HUES48 (cell line): ENCODE results near the gene GIPC3.

Source experiments
- H3K27ac ChIP-seq: one replicate; pipeline ENCODE4 v1.7.0; 2013; ENCODE audit warnings: low read depth, low read length, inconsistent platforms
- H3K27me3 ChIP-seq: 2 replicates; pipeline ENCODE4 v1.6.1; 2013; ENCODE audit warnings: mild to moderate bottlenecking, low read length; ENCODE audit not compliant: control insufficient read depth, insufficient read depth
- H3K36me3 ChIP-seq: 2 replicates; pipeline ENCODE4 v1.6.1; 2013; ENCODE audit warnings: low read length; ENCODE audit not compliant: control insufficient read depth, insufficient read depth
- H3K4me1 ChIP-seq: 2 replicates; pipeline ENCODE4 v1.6.1; 2013; ENCODE audit warnings: mild to moderate bottlenecking, low read length; ENCODE audit not compliant: control insufficient read depth, insufficient read depth
- H3K4me3 ChIP-seq: 2 replicates; pipeline ENCODE4 v1.5.1; 2013; ENCODE audit warnings: mild to moderate bottlenecking, low read depth, low read length
- H3K9ac ChIP-seq: 2 replicates; pipeline ENCODE4 v1.6.1; 2013; ENCODE audit warnings: mild to moderate bottlenecking, low read depth, low read length, moderate library complexity
- H3K9me3 ChIP-seq: 2 replicates; pipeline ENCODE4 v1.6.1; 2013; ENCODE audit warnings: low read length; ENCODE audit not compliant: control insufficient read depth, insufficient read depth

The GIPC3 gene

GRCh38 chr19:3585301-3586126 is at the start of gene GIPC3:
TSS of gene GIPC3 (plus strand) at chr19:3585478. CDS start at chr19:3585598, 120 bp downstream.
- Histone ChIP-seq H3K9me3 (no peaks in the 10 kb centered on the region), H3K27me3 (peaks cover 24% of the 10 kb centered on the region), H3K9ac (no peak within 1 kb of the TSS), H3K36me3 (no peaks in the 10 kb centered on the region), H3K4me3 (peak within 1 kb of the TSS; percentile 54), H3K4me1 (no peaks in the 10 kb centered on the region), H3K27ac (no peak within 1 kb of the TSS)

DNA sequence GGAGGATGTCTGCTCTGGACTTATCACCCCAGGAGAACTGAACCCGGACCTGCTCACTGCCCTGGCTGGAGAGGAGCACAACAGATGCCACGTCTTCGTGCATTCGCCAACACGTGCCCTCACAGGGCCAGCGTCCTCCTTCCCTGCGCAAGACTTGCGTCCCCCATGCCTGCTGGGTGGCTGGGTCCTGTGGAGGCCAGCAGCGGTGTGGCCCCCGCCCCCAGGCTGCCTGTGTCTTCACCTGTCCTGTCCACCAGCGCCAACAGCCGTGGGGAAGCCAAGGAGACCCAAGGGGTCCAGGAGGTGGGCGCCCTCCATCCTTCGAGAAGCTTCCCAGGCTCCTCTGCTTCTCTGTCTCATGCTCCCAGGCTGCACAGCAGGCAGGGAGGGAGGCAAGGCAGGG is 49.7 kb upstream of the GIPC3 start:
- H3K36me3 ChIP-seq: peaks cover 50% of the 10 kb centered on the region
- no peak overlapping the region for H3K4me3 ChIP-seq
- H3K9ac ChIP-seq: no peak overlapping the region

GRCh38 chr19:3535981-3536380 is 49.3 kb upstream of the GIPC3 start:
- H3K4me3 ChIP-seq: no peak overlapping the region
- no peaks in the 10 kb centered on the region for H3K4me1 ChIP-seq
- H3K36me3 ChIP-seq: peaks cover 46% of the 10 kb centered on the region
- no peak overlapping the region for H3K27ac ChIP-seq
- H3K27me3 ChIP-seq: no peaks in the 10 kb centered on the region
- H3K9me3 ChIP-seq: no peaks in the 10 kb centered on the region
- H3K9ac ChIP-seq: no peak overlapping the region

More for the DNA sequence above, 49.7 kb upstream of the GIPC3 start:
- Histone ChIP-seq H3K9me3 (no peaks in the 10 kb centered on the region), H3K27me3 (no peaks in the 10 kb centered on the region), H3K4me1 (no peaks in the 10 kb centered on the region), H3K27ac (no peak overlapping the region)

GRCh38 chr19:3536429-3537100 is 48.7 kb upstream of the GIPC3 start:
- Histone ChIP-seq H3K9ac (no peak overlapping the region), H3K36me3 (peaks cover 41% of the 10 kb centered on the region), H3K27ac (no peak overlapping the region)

DNA sequence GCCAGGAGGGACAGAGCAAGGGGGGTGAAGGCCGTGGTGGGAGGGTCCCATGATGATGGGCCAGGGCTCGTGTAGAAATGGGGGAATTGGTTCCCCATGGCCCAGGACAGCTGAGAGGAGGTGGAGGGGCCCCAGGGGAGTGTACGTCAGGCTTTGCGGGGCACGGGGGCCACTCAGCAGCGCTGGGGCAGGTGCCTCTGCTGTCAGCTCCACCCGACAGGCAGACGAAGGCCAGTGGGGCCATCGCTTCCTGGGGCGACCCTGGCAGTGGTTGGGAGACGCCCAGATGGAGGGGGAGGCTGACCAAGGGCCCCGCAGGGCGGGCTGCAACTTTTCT is 48.2 kb upstream of the GIPC3 start:
- Histone ChIP-seq H3K4me3 (no peak overlapping the region), H3K9ac (no peak overlapping the region), H3K27me3 (no peaks in the 10 kb centered on the region), H3K4me1 (no peaks in the 10 kb centered on the region), H3K27ac (no peak overlapping the region), H3K36me3 (peaks cover 36% of the 10 kb centered on the region), H3K9me3 (no peaks in the 10 kb centered on the region)

More at GRCh38 chr19:3536429-3537100, 48.7 kb upstream of the GIPC3 start:
- H3K27me3 ChIP-seq: no peaks in the 10 kb centered on the region
- H3K4me1 ChIP-seq: no peaks in the 10 kb centered on the region
- H3K4me3 ChIP-seq: no peak overlapping the region
- H3K9me3 ChIP-seq: no peaks in the 10 kb centered on the region

DNA sequence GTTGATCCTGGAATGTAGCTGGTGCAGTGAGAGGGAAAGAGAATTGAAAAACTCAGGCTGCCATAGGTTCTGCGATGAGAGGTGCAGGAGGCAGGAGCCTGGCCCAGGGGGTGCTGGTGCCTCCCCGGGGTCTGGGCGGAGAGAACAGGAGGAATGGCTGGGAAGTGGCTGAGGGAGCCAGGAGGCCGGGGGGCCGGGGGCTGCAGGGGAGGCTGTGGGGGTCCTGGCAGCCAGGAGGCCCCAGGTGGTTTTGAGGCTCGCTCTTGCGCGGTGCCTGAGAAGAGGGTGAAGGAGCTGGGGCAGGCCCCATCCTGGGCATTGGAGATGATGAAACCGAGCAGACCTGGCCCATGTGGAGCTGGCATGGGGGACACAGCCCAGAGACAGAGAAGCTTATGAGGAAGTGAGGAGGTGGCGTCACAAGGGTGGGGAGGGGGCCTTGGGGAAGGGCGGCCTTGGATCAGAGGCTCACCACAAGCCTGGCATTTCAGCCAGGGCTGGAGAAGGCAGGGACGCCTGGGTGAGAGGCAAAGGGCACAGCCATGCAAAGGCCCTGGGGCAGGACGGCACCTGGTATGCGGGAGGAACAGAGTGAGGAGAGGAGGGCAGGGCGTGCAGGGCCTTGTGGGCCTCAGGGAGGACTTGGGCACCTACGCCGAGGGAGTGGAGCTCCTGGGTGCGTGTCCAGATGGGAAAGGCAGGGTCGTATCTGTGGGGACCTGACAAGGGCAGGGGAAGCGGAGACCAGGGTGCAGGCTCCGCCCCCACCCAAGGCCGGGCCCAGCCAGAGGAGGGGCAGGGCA is 47.6 kb upstream of the GIPC3 start:
- H3K4me3 ChIP-seq: no peak overlapping the region
- H3K36me3 ChIP-seq: peaks cover 30% of the 10 kb centered on the region
- H3K27ac ChIP-seq: no peak overlapping the region
- no peaks in the 10 kb centered on the region for H3K9me3 ChIP-seq
- H3K9ac ChIP-seq: no peak overlapping the region
- no peaks in the 10 kb centered on the region for H3K27me3 ChIP-seq
- H3K4me1 ChIP-seq: no peaks in the 10 kb centered on the region

DNA sequence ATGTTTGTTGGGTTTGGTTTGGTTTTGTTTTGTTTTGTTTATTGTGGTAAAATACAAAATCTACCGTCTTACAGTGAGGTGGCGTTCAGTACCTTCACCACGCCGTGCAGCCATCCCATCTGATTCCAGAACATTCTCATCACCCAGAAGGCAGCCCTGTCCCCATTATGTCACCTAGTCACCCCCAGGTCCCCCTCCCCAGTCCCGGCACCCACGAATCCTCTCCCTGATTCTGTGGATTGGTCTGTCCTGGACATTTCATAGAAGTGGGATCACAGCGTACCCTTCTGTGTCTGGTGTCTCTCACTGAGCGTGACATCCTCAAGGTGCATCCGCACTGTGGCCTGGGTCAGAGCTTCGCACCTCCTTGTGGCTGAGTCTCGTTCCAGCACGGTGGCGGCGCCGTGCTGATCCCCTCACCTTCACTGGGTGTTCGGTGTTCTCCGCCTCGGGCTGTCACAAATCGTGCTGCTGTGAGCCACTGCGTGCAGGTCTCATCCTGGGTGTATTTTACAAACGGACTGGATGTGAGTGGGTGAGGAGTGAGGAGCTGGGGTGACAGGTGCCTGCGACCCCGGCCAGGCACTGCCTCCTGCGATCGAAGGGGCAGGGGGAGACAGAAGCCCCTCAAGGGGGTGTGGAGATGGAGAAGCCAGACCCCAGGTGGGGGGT is 46.9 kb upstream of the GIPC3 start:
- Histone ChIP-seq H3K27ac (peak overlapping the region; percentile 35), H3K9me3 (no peaks in the 10 kb centered on the region), H3K4me3 (no peak overlapping the region), H3K4me1 (no peaks in the 10 kb centered on the region), H3K36me3 (peaks cover 22% of the 10 kb centered on the region), H3K9ac (no peak overlapping the region), H3K27me3 (no peaks in the 10 kb centered on the region)

DNA sequence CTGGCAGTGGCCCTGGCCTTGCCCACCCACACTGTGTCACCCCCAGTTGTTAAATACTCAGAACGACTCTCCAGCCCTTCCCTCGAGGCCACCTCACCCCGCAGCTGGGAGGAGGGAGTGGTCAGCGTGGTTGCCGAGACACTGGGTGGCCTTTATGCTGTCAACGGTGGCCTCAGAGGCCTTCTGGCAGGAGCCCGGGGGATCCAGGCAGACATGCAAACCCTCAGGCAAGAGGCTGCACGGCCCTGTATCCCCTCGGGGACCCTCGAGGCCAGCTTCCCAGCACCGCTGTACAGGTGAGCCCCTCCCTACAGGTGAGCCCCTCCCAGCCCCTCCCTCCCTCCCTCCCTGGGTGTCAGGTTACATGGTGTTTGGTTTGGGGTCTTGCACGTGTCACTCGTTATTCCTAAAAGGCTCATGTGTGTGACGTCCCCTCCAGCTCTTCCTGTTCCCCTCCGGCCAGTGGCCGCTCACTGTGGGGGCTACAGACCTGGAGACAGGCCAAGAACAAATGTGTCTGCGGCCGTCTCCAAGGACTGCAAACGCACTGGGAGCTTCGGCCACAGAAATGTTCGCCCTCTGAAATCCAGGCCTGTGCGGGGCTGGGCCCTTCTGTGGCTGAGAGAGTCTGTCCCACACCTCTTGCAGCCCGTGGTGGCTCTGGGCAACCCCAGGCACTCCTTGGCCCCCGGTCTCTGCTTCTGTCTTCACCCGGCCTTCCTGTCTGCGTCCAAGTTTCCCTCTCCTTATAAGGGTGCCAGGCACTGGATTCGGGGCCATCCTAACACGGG is 46.1 kb upstream of the GIPC3 start, which contains the start of gene TEKTIP1:
Gene TEKTIP1 (plus strand): TSS at position 210 of the 791 bp plus-strand sequence. CDS start 4 bp downstream, at position 214.
- Histone ChIP-seq H3K4me3 (no peak within 1 kb of the TSS), H3K4me1 (no peaks in the 10 kb centered on the region), H3K9ac (no peak within 1 kb of the TSS), H3K27me3 (no peaks in the 10 kb centered on the region), H3K27ac (peak within 1 kb of the TSS; percentile 35), H3K36me3 (peaks cover 16% of the 10 kb centered on the region), H3K9me3 (no peaks in the 10 kb centered on the region)

- Histone ChIP-seq H3K4me1 (no peaks in the 10 kb centered on the region), H3K27me3 (no peaks in the 10 kb centered on the region), H3K9ac (no peak overlapping the region), H3K9me3 (no peaks in the 10 kb centered on the region), H3K36me3 (peaks cover 10% of the 10 kb centered on the region), H3K4me3 (no peak overlapping the region), H3K27ac (no peak overlapping the region)
Measured at GRCh38 chr19:3539756-3540118, 45.5 kb upstream of the GIPC3 start.
